ENCODE data around the gene DYNC1H1.

DNA sequence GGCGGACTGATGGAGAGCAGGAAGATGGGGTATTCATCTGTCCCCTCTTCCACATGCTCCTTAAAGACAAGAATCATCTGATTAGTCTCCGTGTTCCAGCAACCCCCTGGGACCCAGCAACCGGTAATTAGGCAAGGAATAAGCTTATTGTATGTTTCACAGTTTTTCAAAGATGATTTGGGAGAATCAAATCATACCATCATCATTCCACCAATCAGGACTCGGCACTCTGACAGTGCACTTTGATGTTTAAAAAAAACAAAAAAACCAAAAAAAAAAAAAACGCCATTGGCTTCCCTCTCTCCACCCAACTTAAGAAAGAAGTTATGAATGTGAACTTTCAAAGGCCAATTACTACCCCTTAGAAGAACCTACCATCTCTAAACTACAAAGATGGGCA is 1.3 kb upstream of the DYNC1H1 start:
- TF ChIP-seq CTCF (IDR thresholded peaks at IDR 0.05 in 2 of 3, conservative IDR thresholded peaks at IDR 0.05 in 1 of 3; ENCODE audit: borderline replicate concordance in 1 of 3, insufficient read depth in 1 of 3, low read depth in 2 of 3, low read length in 2 of 3) = no peak
- TF ChIP-seq SIN3A (IDR thresholded peaks at IDR 0.05; ENCODE audit: low read depth) = no peak
- TF ChIP-seq POLR2A (IDR thresholded peaks at IDR 0.05; ENCODE audit: borderline replicate concordance, extremely low read depth, insufficient read depth, insufficient read length) = no peak
- no peak for TF ChIP-seq EZH2 (IDR thresholded peaks at IDR 0.05)
- TF ChIP-seq YY1 (IDR thresholded peaks at IDR 0.05; ENCODE audit: extremely low read depth, insufficient replicate concordance, low read depth, low read length) = no peak

Measured in HCT116 (cell line).